ENCODE measurements around the gene SLC10A7. TPM values are rescaled to one million over a fixed set of nuclear protein-coding genes. Genes with fewer than 3 reads are reported as not detected.

Gene SLC10A7
- total and polyA plus RNA-seq, 2 of the 13 experiments (the other 11 are each of a cell fraction or from before 2014, with no cell fraction given): 18.5 to 18.8 TPM

GRCh38 chr4:146564492-146564891, 42.8 kb upstream of the SLC10A7 start:
- Histone ChIP-seq H4K20me1 (ENCODE audit: insufficient read depth, low read length) (no peaks in the 10 kb centered on the region), H3K36me3 (replicated peaks in 1 of 2; ENCODE audit: control insufficient read depth in 1 of 2, insufficient read depth in 2 of 2, low read length in 2 of 2) (no peaks in the 10 kb centered on the region), H3K27me3 (ENCODE audit: control insufficient read depth in 1 of 2, insufficient read depth in 2 of 2, low read length in 2 of 2) (peaks cover 0 to 3% of the 10 kb centered on the region in 2 experiments; a peak in 1 of 5 replicates), H2AFZ (ENCODE audit: low read length) (no peak overlapping the region), H3K4me3 (replicated peaks in 1 of 3; ENCODE audit: insufficient read depth in 1 of 3, low read depth in 2 of 3, low read length in 3 of 3) (no peak overlapping the region), H3K9me3 (ENCODE audit: low read length) (no peaks in the 10 kb centered on the region), H3K4me1 (ENCODE audit: insufficient read depth, low read length) (no peaks in the 10 kb centered on the region), H3K4me2 (ENCODE audit: low read depth, low read length) (no peak overlapping the region), H3K27ac (ENCODE audit: extremely low read length, insufficient read depth, low read length) (no peak overlapping the region), H3K9ac (ENCODE audit: insufficient read depth, low read depth, low read length) (no peak overlapping the region), H3K79me2 (ENCODE audit: insufficient read depth, low read length) (no peaks in the 10 kb centered on the region)
- DNase-seq (ENCODE audit: low spot score) (no peak), FAIRE-seq (no peak), ATAC-seq (no peak)
- no TSS peak for BruUV-seq (replicated peaks)
- intact Hi-C loops (cut with micrococcal nuclease; ENCODE audit: unreplicated experiment) (no loop called here), in situ Hi-C loops (cut with HindIII; ENCODE audit: extremely low pct_ligation_motif_present, low pct_unique_long_range_greater_than_20kb) (no loop called here)
- CTCF ChIA-PET (ENCODE audit: low intra/inter-chr PET ratio, low total read pairs): no interaction called here
- POLR2A ChIA-PET: no interaction called here
- 4% methylated on average over 3 of the region's 3 CpGs for WGBS (ENCODE audit: low lambda C conversion rate)
- TF ChIP-seq ZFP62 (CRISPR knock-in tag; IDR thresholded peaks at IDR 0.05): no peak

- no peaks in the 10 kb centered on the region for H4K20me1 ChIP-seq (ENCODE audit: insufficient read depth, low read length)
- no TSS peak for BruUV-seq (replicated peaks)
- 0% methylated on average over 3 of the region's 3 CpGs for WGBS (ENCODE audit: low lambda C conversion rate)
- TF ChIP-seq PHB2 (IDR thresholded peaks at IDR 0.05; ENCODE audit: partially characterized antibody) (no peak), PBX3 (CRISPR knock-in tag; IDR thresholded peaks at IDR 0.05; ENCODE audit: borderline replicate concordance) (no peak), ZNF839 (CRISPR knock-in tag; IDR thresholded peaks at IDR 0.05; ENCODE audit: borderline replicate concordance) (no peak), ZNF576 (CRISPR knock-in tag; IDR thresholded peaks at IDR 0.05) (no peak), MAFF (IDR thresholded peaks at IDR 0.05; ENCODE audit: low read depth, low read length) (no peak), REL (CRISPR knock-in tag; conservative IDR thresholded peaks at IDR 0.05) (no peak), IRF2 (CRISPR knock-in tag; IDR thresholded peaks at IDR 0.05) (no peak), ZNF512 (CRISPR knock-in tag; IDR thresholded peaks at IDR 0.05) (no peak)
- TF ChIP-seq, protein P1, sequence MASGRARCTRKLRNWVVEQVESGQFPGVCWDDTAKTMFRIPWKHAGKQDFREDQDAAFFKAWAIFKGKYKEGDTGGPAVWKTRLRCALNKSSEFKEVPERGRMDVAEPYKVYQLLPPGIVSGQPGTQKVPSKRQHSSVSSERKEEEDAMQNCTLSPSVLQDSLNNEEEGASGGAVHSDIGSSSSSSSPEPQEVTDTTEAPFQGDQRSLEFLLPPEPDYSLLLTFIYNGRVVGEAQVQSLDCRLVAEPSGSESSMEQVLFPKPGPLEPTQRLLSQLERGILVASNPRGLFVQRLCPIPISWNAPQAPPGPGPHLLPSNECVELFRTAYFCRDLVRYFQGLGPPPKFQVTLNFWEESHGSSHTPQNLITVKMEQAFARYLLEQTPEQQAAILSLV (CRISPR knock-in tag; IDR thresholded peaks at IDR 0.05; ENCODE audit: borderline replicate concordance): no peak
- TF ChIP-seq, protein P2, sequence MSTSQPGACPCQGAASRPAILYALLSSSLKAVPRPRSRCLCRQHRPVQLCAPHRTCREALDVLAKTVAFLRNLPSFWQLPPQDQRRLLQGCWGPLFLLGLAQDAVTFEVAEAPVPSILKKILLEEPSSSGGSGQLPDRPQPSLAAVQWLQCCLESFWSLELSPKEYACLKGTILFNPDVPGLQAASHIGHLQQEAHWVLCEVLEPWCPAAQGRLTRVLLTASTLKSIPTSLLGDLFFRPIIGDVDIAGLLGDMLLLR (CRISPR knock-in tag; IDR thresholded peaks at IDR 0.05): no peak
- no peaks in the 10 kb centered on the region for H3K79me2 ChIP-seq (ENCODE audit: insufficient read depth, low read length)
- H3K4me2 ChIP-seq (ENCODE audit: low read depth, low read length): no peak overlapping the region
- no peak for DNase-seq (ENCODE audit: low spot score)
- in situ Hi-C loops (cut with HindIII; ENCODE audit: extremely low pct_ligation_motif_present, low pct_unique_long_range_greater_than_20kb): no loop called here
- CTCF ChIA-PET (ENCODE audit: low intra/inter-chr PET ratio, low total read pairs): no interaction called here
- H3K4me3 ChIP-seq (replicated peaks in 1 of 3; ENCODE audit: insufficient read depth in 1 of 3, low read depth in 2 of 3, low read length in 3 of 3): no peak overlapping the region
- no peak overlapping the region for H3K27ac ChIP-seq (ENCODE audit: extremely low read length, insufficient read depth, low read length)
- intact Hi-C loops (cut with micrococcal nuclease; ENCODE audit: unreplicated experiment): no loop called here
- no peak for ATAC-seq
- no peak overlapping the region for H3K9ac ChIP-seq (ENCODE audit: insufficient read depth, low read depth, low read length)
- no peaks in the 10 kb centered on the region for H3K9me3 ChIP-seq (ENCODE audit: low read length)
- no peak overlapping the region for H2AFZ ChIP-seq (ENCODE audit: low read length)
- FAIRE-seq: no peak
- no peaks in the 10 kb centered on the region for H3K27me3 ChIP-seq (ENCODE audit: control insufficient read depth in 1 of 2, insufficient read depth in 2 of 2, low read length in 2 of 2)
- H3K36me3 ChIP-seq (replicated peaks in 1 of 2; ENCODE audit: control insufficient read depth in 1 of 2, insufficient read depth in 2 of 2, low read length in 2 of 2): no peaks in the 10 kb centered on the region
- POLR2A ChIA-PET: no interaction called here
- H3K4me1 ChIP-seq (ENCODE audit: insufficient read depth, low read length): no peaks in the 10 kb centered on the region
Measured at GRCh38 chr4:146550161-146550560, 28.4 kb upstream of the SLC10A7 start.

Data from HepG2 (cell line).